Osteocyte (in vitro differentiated cells): ENCODE data around the gene TRERF1. TPM values are rescaled to one million over a fixed set of nuclear protein-coding genes. Genes with fewer than 3 reads are reported as not detected.
A peak's percentile ranks its signal among the peaks of the same experiment; 100 is the strongest.
"Not testable (repeated sequence)": the region's sequence is repeated elsewhere in the genome, so short reads cannot be mapped to it uniquely, and the experiment has no call there.

Experiments
- DNase-seq: peaks from one replicate; pipeline ENCODE4 v3.0.0; 2021; ENCODE audit warnings: mixed read lengths; ENCODE audit not compliant: unreplicated experiment; ENCODE audit errors: extremely low spot score
- H3K27ac Mint-ChIP-seq: one replicate; pipeline ENCODE4 v1.8.0; 2021; ENCODE audit warnings: mild to moderate bottlenecking, mixed read lengths; ENCODE audit not compliant: unreplicated experiment
- H3K27me3 Mint-ChIP-seq: one replicate; pipeline ENCODE4 v1.8.0; 2021; ENCODE audit warnings: mixed read lengths; ENCODE audit not compliant: unreplicated experiment
- H3K36me3 Mint-ChIP-seq: one replicate; pipeline ENCODE4 v1.8.0; 2021; ENCODE audit warnings: mixed read lengths; ENCODE audit not compliant: unreplicated experiment
- H3K4me1 Mint-ChIP-seq: one replicate; pipeline ENCODE4 v1.8.0; 2021; ENCODE audit warnings: mixed read lengths; ENCODE audit not compliant: unreplicated experiment
- H3K4me3 Mint-ChIP-seq: one replicate; pipeline ENCODE4 v1.8.0; 2021; ENCODE audit warnings: mild to moderate bottlenecking, moderate library complexity, mixed read lengths; ENCODE audit not compliant: unreplicated experiment
- H3K9me3 Mint-ChIP-seq: one replicate; pipeline ENCODE4 v1.8.0; 2021; ENCODE audit warnings: mixed read lengths; ENCODE audit not compliant: unreplicated experiment
- CTCF ChIP-seq: fragments of 200-600 bp; sonication (generic); IDR thresholded peaks from 2 replicates; pipeline ENCODE4 v1.5.0; 2021; ENCODE audit warnings: antibody characterized with exemption, mild to moderate bottlenecking, moderate library complexity
- total RNA-seq: library from RNA; stranded (reverse); gene quantifications from 2 replicates; pipeline ENCODE4 v1.2.1, GENCODE V29; 2021

The TRERF1 gene
- total RNA-seq, 1 donor from 2014 or later, result 6.4 TPM

GRCh38 chr6:42212442-42212841 lies 239.3 kb downstream of the TRERF1 start:
- no peak overlapping the region for H3K27ac Mint-ChIP-seq
- TF ChIP-seq CTCF, result no peak
- peaks cover 23% of the 10 kb centered on the region for H3K4me1 Mint-ChIP-seq

GRCh38 chr6:42211726-42212125 lies 240.0 kb downstream of the TRERF1 start:
- TF ChIP-seq CTCF, result no peak
- Mint-ChIP-seq H3K9me3 (no peaks in the 10 kb centered on the region), H3K27me3 (no peaks in the 10 kb centered on the region), H3K4me1 (peaks cover 21% of the 10 kb centered on the region), H3K4me3 (no peak overlapping the region), H3K36me3 (peaks cover 26% of the 10 kb centered on the region), H3K27ac (no peak overlapping the region)
- DNase-seq, result no peak

More at GRCh38 chr6:42212442-42212841, 239.3 kb downstream of the TRERF1 start:
- Mint-ChIP-seq H3K4me3 (no peak overlapping the region), H3K9me3 (no peaks in the 10 kb centered on the region), H3K36me3 (peaks cover 26% of the 10 kb centered on the region), H3K27me3 (no peaks in the 10 kb centered on the region)
- no peak for DNase-seq

GRCh38 chr6:42210551-42210950 lies 241.2 kb downstream of the TRERF1 start:
- Mint-ChIP-seq H3K27ac (peak overlapping the region; percentile 50), H3K27me3 (no peaks in the 10 kb centered on the region), H3K9me3 (no peaks in the 10 kb centered on the region), H3K4me3 (no peak overlapping the region), H3K36me3 (peaks cover 27% of the 10 kb centered on the region), H3K4me1 (peaks cover 11% of the 10 kb centered on the region)
- TF ChIP-seq CTCF, result no peak
- DNase-seq, result no peak

- not testable (repeated sequence) for H3K27ac Mint-ChIP-seq, H3K4me3 Mint-ChIP-seq
Measured at GRCh38 chr6:42207559-42207958, 244.2 kb downstream of the TRERF1 start.

GRCh38 chr6:42204768-42205282 lies 246.9 kb downstream of the TRERF1 start:
- peaks cover 4% of the 10 kb centered on the region for H3K9me3 Mint-ChIP-seq
- no peaks in the 10 kb centered on the region for H3K27me3 Mint-ChIP-seq
- H3K4me3 Mint-ChIP-seq, result no peak overlapping the region
- no peak overlapping the region for H3K27ac Mint-ChIP-seq
- H3K4me1 Mint-ChIP-seq, result peaks cover 14% of the 10 kb centered on the region
- no peak for DNase-seq
- no peak for TF ChIP-seq CTCF
- peaks cover 28% of the 10 kb centered on the region for H3K36me3 Mint-ChIP-seq

More at GRCh38 chr6:42207559-42207958, 244.2 kb downstream of the TRERF1 start:
- H3K4me1 Mint-ChIP-seq, H3K27me3 Mint-ChIP-seq, DNase-seq, H3K9me3 Mint-ChIP-seq: not testable (repeated sequence)
- peaks cover 33% of the 10 kb centered on the region for H3K36me3 Mint-ChIP-seq

GRCh38 chr6:42203183-42203582 lies 248.5 kb downstream of the TRERF1 start:
- Mint-ChIP-seq H3K27ac (no peak overlapping the region), H3K4me1 (peaks cover 15% of the 10 kb centered on the region), H3K27me3 (no peaks in the 10 kb centered on the region), H3K36me3 (peaks cover 22% of the 10 kb centered on the region), H3K4me3 (no peak overlapping the region), H3K9me3 (peaks cover 5% of the 10 kb centered on the region)
- TF ChIP-seq CTCF, result no peak
- DNase-seq, result no peak

GRCh38 chr6:42202131-42202915 lies 249.4 kb downstream of the TRERF1 start:
- Mint-ChIP-seq H3K4me1 (peaks cover 15% of the 10 kb centered on the region), H3K36me3 (peaks cover 16% of the 10 kb centered on the region)
- not testable (repeated sequence) for H3K27me3 Mint-ChIP-seq, H3K4me3 Mint-ChIP-seq, DNase-seq, H3K27ac Mint-ChIP-seq, H3K9me3 Mint-ChIP-seq
